GM19023 (cell line): ENCODE measurements around the gene FAM161B.
"Not testable (repeated sequence)": the region's sequence is repeated elsewhere in the genome, so short reads cannot be mapped to it uniquely, and the experiment has no call there.

ENCODE experiments used
- ATAC-seq: cut with Tn5 transposase; IDR thresholded peaks from one replicate; pipeline ENCODE4 v1.9.1; 2021; ENCODE audit warnings: mild to moderate bottlenecking, moderate library complexity; ENCODE audit not compliant: unreplicated experiment

The FAM161B gene

GRCh38 chr14:73944432-73945158, 5.3 kb downstream of the FAM161B start:
- ATAC-seq, result no peak

GRCh38 chr14:73943083-73943482, 6.8 kb downstream of the FAM161B start:
- no peak for ATAC-seq

GRCh38 chr14:73942180-73942579, 7.7 kb downstream of the FAM161B start:
- ATAC-seq, result no peak

GRCh38 chr14:73937012-73937411, 12.9 kb downstream of the FAM161B start:
- ATAC-seq, result no peak

- ATAC-seq, result no peak
These were observed 13.3 kb downstream of the FAM161B start for GRCh38 chr14:73936548-73936947.

- no peak for ATAC-seq
These were observed 14.2 kb downstream of the FAM161B start for GRCh38 chr14:73935666-73936065.

- no peak for ATAC-seq
These were observed 25.6 kb downstream of the FAM161B start for GRCh38 chr14:73924337-73924736.

- ATAC-seq, result not testable (repeated sequence)
These were observed 30.4 kb downstream of the FAM161B start for GRCh38 chr14:73919457-73919856.

GRCh38 chr14:73916324-73916723, 33.6 kb downstream of the FAM161B start:
- ATAC-seq, result no peak

GRCh38 chr14:73913256-73913655, 36.6 kb downstream of the FAM161B start:
- no peak for ATAC-seq

GRCh38 chr14:73909681-73910080, 40.2 kb downstream of the FAM161B start:
- ATAC-seq, result no peak

- no peak for ATAC-seq
These were observed 46.9 kb downstream of the FAM161B start for GRCh38 chr14:73903028-73903427.

- no peak for ATAC-seq
These were observed 53.4 kb downstream of the FAM161B start for GRCh38 chr14:73896521-73896920.

- no peak for ATAC-seq
These were observed 54.0 kb downstream of the FAM161B start for GRCh38 chr14:73895939-73896338.

GRCh38 chr14:73894180-73894687, 55.7 kb downstream of the FAM161B start:
- ATAC-seq, result not testable (repeated sequence)

- ATAC-seq, result no peak
These were observed 60.5 kb downstream of the FAM161B start for GRCh38 chr14:73889376-73889775.

- no peak for ATAC-seq
These were observed 60.9 kb downstream of the FAM161B start for GRCh38 chr14:73888971-73889370.

- ATAC-seq, result no peak
These were observed 61.5 kb downstream of the FAM161B start for GRCh38 chr14:73888460-73888725.

GRCh38 chr14:73887694-73888459, 62.0 kb downstream of the FAM161B start:
- no peak for ATAC-seq

GRCh38 chr14:73887318-73887616, 62.6 kb downstream of the FAM161B start:
- ATAC-seq, result no peak

GRCh38 chr14:73886449-73887317, 63.2 kb downstream of the FAM161B start, which contains the start of gene ZNF410:
Gene ZNF410 (plus strand): TSS chr14:73886859. CDS start chr14:73892176, 5,317 bp downstream.
- peak; percentile 94 for ATAC-seq
